Loucy (cell line): ENCODE measurements around the gene AURKAIP1.

ENCODE experiments used
- CTCF ChIP-seq: fragments of 200-600 bp; sonication (generic); conservative IDR thresholded peaks from 2 replicates; pipeline ENCODE4 v1.5.1; 2014; ENCODE audit warnings: mild to moderate bottlenecking, antibody characterized with exemption, low read length
- EZH2phosphoT487 ChIP-seq: fragments of 200-600 bp; IDR thresholded peaks from 2 replicates; pipeline ENCODE4 v1.6.1; 2018; ENCODE audit warnings: antibody characterized with exemption, mild to moderate bottlenecking, moderate library complexity, borderline replicate concordance

- TF ChIP-seq CTCF (no peak), EZH2phosphoT487 (no peak)
Observed at GRCh38 chr1:1391225-1391624, 16.2 kb upstream of the AURKAIP1 start.
